AG08395 (cell line): Measurements from ENCODE around the gene HSD17B14.

ENCODE experiments used
- DNase-seq: peaks from one replicate; pipeline ENCODE4 v3.0.0; 2012; ENCODE audit warnings: mixed read lengths, low spot score

HSD17B14 gene

DNA sequence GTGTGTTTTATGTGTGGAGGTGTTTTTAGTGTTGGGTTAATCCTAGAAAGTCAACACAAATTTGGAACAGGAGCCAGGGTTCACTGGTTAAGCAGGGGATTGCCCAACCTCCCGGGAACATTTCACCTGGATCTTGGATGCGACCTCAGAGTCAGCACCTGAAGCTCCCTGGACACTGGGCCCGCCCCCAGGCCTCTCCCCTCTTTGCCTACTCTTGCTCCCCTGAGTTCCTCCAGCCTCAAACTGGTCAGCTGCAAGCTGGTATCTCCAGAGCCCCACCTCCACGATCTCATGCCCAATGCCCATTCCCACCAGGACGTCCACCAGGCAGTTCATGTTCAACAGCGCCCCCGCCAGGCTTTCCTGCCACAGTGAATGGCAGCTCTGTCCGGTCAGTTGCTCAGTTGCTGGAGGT lies 9.7 kb downstream of the HSD17B14 start:
- no peak for DNase-seq

DNA sequence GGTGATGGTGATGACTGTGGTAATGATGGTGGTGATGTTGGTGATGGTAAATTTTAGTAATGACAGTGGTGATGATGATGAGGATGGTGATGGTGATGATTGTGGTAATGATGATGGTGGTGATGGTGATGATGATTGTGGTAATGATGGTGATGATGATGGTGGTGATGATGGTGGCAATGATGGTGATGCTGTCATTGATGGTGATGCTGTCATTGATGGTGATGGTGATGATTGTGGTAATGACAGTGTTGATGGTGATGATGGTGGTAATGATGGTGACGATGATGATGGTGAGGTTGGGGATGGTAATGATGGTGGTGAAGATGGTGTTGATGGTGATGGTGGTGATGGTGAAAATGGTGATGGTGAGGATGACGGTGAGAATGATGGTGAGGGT lies 13.8 kb downstream of the HSD17B14 start:
- no peak for DNase-seq

DNA sequence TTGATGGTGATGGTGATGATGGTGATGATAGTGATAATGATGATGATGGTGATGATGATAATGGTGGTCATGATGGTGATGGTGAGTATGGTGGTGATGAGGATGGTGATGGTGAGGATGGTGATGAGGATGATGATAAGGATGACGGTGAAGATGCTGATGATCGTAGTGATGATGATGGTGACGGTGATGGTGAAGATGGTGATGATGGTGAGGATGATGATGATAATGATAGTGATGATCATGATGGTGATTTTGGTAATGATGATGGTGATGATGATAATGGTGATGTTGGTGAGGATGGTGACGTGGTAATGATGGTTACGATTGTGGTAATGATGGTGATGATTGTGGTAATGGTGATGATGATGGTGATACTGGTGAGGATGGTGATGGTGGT lies 14.7 kb downstream of the HSD17B14 start:
- DNase-seq: no peak

DNA sequence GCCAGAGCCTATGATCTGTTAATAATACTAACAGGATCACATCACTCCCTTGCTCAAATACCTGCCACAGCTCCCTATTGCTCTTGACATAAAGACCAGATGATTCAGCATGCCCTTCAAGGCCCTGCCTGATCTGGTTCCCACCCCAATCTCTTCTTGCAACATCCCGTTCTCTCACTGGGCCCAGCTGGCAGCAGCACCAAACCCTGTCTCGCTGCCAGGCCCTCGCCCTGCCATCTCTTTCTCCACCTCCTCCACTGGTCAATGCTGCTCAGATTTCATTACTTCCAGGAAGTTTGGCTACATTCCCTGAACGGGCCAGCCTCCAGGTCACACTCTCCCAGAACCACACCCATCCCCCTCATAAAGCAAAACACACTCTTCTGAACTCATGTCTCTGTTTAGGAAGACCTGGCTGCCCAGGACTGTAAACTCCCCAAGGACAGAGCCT lies 16.9 kb downstream of the HSD17B14 start:
- peak; percentile 87 for DNase-seq

DNA sequence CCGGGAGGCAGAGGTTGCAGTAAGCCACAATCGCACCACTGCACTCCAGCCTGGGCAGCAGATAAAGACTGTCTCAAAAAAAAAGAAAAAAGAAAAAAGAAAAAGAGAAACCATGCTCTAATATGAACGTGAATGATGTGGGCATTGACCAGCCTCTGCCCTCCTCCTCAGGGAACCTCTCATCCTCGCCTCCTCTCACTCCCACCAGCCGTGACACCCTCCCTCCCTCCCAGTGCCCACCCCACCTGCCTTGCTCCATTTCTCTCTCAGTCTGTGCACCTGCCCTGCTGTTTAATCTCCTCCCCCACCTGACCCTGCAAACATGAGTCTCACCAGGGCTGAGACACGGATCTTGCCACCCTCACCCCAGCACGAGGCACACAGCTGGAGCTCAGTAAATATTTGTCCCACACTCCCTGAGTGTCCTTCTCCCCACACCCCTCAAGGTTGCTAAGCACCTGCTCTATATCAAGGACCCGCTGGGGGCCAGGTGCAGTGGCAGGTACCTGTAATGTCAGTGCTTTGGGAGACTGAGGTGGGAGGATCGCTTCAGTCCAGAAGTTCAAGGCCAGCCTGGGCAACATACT lies 18.0 kb downstream of the HSD17B14 start:
- no peak for DNase-seq

DNA sequence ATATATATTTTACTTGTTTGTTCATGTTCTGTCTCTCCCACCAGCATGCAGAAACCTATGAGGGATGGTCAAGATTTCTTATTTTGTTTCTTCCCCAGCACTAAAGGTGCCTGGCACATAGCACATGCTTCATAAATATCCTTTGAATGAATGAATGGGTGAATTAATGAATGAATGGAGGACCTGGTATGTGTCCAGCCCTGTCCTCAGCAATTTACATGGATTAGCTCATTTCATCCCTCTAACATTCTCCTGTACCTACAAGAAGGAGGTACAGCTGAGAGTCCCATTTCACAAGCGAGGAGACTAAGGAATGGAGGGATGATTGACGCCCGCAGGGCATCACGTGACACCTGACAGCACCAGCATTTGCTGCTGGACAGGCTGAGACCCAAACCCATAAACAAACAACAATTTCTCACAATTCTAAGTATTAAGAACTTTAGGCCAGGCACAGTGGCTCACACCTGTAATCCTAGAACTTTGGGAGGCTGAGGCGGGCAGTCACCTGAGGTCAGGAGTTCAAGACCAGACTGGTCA lies 18.6 kb downstream of the HSD17B14 start:
- no peak for DNase-seq

DNA sequence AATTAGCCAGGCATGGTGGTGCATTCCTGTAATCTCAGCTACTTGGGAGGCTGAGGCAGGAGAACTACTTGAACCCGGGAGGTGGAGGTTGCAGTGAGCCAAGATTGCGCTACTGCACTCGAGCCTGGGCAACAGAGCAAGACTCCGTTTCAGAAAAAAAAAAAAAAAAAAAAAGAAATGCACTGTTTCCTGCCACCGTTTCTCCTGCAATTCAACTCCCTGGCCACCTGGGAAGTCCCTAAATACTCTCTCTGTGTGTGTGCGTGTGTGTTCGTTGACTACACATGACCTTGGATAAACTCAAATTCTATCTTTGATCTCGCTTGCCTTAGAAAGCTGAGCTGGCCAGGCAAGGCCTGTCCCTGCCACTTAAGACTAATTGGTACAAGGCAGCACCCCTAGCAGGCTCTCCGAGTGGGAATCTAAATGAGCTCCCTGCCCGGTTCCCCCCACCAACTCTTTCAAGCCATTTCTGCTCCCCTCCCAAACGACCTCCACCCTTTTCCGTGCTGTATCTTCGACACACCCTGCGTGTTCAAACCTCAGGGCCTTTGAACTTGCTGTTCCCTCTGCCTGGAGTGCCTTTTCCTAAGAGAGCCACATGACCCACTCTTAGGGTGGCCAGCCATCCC lies 20.3 kb downstream of the HSD17B14 start:
- DNase-seq: no peak

DNA sequence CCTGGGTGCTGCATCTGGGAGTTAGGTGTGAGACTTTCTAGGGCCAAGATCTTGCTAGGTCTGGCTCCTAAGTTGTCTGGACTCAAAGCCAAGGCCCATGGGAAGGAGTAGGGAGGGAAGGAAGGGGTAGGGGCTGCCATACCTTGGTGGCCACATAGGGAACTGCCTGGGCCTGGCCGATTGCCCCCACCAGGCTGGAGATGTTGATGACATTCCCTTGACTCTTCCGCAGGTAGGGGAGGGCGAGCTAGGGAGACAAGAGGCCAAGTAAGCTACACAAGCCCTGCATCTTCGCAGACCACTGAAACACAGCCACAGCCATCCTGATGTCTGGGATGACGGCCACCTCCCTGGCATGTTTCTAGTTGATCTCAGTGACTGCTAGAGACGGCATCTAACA lies 21.4 kb downstream of the HSD17B14 start:
- DNase-seq: no peak

DNA sequence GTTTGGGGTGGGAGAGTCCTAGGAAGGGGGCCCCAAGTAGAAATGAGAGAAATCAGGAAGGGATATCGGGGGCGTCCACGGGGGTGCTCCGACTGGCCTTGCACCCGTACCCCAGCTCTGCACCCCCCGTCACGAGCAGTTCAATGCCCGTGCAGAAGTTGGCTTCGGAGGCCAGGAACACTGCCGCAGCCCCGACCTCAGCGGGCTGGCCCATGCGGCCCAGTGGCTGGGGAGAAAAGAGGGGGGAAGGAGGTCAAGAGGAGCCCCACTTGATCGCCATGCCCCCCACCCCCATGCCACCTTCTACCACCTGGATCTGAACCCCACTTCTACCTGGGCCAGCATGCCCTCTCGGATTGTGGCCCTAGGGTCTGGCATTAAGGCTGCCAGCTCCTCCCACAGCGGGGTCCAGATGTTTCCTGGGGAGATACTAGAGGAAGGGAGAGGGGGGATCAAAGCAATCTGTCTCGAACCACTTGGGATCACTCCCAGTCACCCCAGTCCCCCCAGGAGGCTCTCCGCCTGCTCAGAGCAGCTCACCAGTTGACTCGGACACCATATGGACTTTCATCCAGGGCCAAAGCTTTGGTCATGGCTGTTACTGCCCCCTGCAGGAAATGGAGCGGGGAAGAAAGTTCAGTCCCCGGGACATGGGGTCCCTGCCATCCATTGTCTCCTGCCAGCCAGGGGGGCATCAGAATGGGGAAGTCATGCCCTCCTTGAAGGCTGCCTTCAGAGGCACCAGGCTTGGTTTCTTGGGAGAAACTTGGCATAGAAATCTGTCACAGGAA lies 23.0 kb downstream of the HSD17B14 start:
- DNase-seq: no peak

DNA sequence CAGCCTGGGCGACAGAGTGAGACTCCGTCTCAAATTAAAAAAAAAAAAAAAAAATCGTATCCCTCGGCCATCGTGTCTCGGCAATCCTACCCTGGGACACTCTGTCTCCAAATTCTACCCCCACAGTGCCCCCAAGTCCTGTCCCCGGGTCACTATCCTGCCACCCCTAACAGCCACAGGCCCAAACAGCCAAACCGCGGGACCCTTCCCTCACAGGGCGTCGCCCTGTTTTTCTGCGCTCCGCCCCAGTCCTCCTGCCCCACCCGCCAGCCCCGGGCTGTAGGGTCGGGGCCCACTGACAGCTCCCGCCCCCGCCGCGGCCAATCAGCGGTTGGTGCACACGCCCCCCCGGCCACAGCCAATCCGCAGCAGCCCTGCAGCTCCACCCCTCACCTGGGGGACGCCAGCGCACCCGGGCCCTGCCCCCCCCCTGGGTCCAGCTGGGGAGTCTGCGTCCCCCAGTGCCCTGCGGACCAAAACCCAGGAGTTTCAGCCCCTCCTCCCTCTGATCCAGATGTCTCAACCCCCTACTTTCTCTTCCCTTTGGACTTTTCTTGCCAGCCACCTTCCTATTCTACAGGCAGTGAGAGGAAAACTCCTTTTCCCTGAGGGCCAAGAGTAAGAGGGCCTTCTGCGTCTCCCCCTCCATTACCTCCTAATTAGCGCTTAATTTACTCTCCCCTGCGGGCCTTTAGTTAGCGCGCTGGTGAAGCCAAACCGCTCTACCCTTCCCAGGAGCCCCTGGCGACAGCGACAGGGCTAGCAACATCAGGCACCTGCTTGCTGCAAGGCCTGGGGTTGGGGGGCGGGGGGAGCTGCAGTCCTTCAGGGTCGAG lies 24.0 kb downstream of the HSD17B14 start:
- peak; percentile 90 for DNase-seq

DNA sequence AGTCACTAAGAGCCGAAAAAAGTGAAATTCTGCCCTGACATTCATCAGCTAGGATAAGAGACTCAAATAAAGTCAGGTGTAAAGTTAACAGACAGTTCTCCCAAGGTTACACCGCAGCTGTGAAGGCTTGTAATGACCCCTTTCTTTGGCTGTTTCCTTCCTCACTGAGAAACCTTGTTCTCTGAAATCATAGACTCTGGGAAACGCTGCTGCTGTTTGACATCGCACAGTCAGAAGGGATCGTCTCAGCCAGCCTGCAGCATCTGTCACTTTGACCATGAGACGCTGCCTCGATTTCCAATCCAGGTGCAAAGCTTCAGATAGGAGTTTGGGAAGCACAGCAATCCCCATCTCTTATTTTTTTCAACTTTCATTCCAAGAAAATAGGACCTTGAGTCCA lies 26.1 kb downstream of the HSD17B14 start:
- DNase-seq: no peak

DNA sequence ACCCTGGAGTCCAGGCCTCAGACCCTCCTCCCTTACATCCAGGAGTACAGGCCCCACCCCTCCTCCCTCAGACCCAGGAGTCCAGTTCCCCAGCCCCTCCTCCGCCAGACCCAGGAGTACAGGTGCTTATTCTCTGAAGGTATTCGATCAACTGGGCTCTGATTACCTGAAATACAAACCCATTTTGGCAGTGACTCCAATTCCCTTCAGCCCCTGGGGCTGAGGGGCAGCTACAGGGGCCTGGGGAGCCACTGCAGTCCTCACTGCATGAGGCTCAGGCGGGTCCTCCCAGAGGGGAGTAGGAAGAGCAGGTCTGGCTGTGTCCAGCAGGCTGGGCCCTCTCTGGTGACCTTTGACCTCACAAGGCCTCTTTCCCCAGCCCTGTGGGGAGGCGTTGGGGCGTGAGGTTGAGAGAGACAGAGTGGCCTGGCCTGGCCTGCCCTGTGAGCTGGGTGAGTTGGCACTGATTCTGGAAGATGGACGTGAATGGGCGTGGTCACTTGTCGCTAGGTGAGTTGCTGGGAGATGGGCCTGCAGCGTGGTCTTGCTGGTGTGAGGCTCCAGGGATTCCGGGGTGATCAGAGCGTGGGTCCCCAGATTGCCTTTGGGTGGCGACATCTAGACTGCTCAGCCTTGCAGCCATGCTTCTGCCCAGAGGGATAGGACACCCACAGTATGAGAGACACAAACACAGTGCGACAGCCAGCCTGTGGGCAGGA lies 28.5 kb downstream of the HSD17B14 start:
- DNase-seq: no peak

DNA sequence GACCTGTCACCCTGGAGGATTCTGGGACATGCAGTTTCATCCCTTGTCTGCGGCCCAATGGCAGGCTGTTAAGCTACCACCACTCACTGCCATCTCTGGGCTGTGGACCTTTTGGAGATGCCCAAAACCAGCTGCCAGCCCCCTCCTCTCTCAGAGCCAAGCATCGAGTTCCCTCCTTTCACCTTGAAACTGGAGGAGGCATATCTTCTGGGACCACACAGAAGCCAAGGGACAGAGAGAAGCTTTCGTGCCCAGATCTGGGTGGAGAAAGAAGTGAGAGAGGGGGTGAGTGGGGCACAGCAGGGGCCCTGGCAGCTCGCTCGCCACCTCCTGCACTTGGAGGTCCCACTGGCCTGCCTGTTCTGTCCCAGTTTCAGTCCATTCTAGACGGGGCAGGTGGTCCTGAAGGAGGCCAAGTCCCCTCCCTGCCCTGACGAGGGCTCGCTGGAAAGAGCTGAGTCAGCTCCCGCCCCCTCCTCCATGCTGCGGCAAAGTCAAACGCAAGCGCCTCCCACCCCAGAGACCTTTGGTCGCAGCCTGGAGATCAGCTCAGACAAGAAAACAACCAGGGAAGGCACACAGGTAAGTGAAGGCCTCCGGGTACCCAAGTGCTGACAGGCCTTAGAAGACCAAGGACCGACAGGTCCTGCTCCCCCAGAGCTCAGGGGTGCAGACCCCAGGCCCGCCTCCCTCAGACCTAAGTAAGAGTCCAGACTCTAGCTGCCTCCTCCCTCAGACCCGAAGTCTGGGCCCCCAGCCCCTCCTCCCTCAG lies 29.3 kb downstream of the HSD17B14 start:
- DNase-seq: peak; percentile 64

DNA sequence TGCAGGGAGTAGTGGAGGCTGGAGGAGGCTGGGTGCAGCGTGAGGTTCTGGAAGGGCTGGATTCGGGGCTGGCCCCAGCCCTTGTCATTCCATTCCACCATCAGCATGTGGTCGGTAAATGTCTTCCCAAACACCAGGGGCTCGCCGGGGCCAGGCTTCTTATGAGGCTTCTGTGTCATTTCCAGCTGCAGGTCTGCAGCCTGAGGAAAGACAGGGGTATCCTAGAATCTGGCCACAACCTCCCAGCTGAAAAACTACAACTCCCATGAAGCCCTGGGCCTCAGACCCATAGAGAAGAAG lies 29.8 kb downstream of the HSD17B14 start:
- DNase-seq: no peak

DNA sequence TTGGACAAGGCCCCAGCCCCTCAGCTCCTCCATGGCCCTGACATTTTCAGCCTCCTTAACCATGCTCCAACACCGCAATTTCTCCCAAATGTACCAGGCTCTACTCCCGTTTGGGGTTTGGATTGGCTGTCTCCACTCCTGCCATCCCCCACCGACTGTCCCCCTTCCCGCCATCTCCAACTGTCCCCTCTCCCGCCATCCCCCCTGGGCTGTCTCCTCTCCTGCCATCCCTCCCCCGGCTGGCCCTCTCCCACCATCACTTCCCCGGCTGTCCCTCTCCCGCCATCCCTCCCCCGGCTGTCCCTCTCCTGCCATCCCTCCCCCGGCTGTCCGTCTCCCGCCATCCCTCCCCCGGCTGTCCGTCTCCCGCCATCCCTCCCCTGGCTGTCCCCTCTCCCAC lies 30.8 kb downstream of the HSD17B14 start:
- no peak for DNase-seq

DNA sequence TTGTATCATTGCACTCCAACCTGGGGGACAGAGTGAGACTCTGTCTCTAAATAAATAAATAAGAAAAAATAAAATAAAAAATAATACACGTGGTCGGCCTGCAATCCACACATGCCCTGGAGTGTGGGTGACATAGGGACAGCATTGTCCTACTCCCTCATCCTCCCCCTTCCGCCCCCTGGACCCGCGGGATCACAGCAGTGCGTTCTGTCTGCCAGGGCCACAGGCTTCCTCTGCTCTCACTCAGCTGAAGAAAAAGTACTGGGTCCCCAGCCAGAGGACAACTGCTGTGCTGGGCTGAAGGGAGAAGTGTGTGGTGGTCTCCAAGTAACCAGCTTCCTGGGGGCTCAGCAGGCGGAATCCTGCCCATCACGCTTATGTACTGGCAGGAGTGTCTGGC lies 31.8 kb downstream of the HSD17B14 start:
- DNase-seq: no peak

DNA sequence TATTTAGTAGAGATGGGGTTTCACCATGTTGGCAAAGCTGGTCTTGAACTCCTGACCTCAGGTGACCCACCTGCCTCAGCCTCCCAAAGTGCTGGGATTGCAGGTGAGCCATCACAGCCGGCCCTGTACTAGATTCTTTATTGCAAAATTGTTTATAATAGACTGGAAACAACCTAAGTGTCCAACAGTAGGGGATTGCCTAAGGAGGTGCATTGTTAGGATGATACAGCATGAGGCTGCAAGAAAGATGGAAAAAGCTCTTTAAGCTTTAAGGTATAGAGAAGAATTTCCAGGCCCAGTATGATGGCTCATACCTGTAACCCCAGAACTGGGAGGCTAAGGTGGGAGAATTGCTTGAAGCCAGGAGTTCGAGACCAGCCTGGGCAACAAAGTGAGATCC lies 33.7 kb downstream of the HSD17B14 start:
- DNase-seq: no peak

DNA sequence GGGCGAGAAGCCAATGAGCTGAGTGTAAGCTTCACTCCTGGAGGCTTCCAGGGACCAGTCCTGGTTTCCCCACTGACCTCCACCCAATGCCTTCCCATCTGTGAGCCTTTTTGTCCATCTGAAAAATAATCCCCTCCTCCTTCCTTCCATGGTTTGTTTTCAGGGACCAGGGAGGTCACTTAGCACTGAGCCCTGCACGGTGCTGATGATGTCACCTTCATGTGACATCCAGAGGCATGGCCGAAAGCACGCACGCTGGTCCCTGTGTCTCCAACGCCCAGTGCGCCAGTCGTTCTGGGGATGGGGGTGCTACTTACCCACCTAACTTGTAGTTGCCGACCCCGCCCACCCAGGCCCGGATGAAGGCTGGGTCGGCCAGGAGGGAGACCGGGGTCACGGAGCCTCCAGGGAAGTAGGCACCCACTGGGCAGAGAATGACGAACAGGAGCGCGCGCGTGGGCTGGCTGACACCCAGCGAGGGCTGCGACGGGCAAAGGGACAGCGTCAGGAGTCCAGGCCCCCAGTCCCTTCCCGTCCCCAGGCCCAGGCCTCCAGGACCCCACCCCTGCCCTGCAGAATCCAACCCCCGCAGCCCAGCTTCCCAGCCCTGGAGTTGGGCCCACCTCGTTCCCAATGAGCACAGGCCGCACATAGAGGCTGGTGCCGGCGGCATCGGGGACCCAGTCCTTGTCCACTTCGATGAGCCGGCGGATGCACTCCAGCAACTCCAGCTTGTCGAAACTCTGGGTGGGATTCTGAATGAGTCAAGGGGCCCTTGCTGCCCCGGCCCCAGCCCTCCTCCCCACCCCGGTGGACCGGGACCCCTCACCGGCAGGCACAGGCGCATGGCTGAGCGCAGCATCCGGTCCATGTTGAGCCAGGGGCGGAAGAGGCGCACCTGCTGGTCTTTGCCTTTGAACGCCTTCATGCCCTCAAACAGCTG lies 36.7 kb downstream of the HSD17B14 start:
- no peak for DNase-seq

DNA sequence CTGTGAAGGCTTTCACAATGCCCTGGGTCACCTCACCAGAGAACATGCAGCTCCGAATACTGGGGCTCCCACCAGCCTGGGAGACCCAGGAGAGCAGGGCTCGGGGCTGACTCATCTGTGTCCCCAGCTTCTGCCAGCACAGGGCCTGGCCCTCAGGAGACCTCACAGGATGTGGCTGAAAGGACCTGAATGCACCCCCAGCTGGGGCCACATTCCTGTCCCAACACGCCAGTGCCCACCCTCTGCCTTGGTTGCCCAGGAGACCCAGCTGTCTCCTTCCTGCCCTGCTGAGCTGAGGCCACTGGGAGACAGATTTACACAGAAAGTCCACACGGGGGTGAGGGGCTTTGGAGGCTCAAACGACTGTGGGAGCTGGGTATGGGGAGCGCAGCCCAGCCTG lies 37.4 kb downstream of the HSD17B14 start:
- no peak for DNase-seq

DNA sequence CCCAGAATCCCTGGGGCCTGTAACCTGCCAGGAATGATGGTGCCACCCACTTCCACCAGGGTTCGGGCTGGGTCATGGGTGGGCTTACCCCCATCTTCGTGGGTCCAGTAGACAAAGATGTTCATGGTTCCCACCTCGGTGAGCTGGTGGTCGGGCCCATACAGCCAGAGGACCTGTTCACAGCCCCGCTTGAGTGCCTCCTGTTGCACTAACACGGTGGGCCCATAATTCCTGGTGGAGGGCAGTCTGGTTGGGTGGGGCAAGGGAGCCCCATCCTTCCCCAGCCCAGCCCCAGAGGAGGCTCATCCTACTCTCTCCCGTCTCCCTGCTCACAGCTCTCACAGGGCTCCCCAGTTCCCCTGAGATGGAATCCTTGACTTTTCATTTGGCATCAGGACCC lies 39.2 kb downstream of the HSD17B14 start:
- DNase-seq: no peak
